ENCODE data around the gene CDH2.

The CDH2 gene

DNA sequence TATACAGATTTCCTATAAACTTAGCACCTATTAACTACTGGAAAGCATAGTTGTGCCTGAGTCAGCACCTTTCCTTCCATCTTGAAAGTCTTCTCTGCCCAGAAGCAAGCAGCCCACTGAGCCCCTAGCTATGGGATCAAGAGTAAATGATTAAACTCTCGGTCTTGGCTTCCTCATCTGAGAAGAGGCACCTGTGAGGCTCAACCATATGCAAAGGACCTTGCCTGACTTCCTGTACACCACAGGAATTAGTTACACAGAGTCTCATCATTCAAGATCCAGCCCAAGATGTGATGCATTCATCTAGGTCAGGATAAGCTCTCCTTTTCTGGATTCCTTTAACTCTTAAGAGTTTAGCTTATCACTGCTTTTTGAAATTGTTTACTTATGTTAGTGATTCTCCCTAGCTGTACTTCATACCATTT, 96.0 kb downstream of the CDH2 start:
- no peak for DNase-seq

DNA sequence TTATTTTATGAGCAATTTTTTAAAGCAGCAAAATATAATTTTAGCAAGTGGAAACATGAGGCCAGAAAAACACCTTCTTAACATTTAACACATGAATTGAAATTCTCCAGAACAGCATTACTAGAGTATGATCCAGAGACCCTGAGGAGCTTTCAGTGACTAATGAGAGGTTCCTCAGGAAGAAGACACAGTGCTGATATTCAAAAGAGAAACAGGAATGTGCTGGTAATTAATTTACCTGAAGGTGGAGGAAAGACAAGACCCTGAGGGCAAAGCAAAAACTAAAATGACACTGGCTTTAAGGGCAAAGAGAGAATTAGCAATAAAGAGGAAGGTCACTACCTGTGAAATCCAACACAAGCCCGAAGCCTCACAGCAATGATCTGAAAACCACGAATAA, 97.0 kb downstream of the CDH2 start:
- DNase-seq: no peak

DNA sequence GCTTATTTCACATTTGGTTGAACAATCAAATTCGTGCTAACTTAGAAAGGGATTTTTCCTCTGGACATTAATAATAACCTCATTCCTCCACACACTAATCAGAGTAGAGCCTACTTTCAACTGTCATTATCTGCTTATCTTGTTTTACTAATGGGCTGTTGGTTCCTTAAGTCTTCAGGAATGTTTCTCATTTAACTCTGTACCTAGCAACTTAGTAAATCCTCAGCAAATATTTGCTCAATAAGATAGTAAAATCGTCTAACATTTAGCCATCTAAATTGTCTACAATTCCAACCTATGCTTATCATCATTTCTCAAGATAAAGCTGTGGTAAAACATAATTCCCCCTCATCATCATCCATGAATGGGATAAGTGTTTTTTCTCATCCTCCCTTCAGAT, 98.1 kb downstream of the CDH2 start:
- no peak for DNase-seq

DNA sequence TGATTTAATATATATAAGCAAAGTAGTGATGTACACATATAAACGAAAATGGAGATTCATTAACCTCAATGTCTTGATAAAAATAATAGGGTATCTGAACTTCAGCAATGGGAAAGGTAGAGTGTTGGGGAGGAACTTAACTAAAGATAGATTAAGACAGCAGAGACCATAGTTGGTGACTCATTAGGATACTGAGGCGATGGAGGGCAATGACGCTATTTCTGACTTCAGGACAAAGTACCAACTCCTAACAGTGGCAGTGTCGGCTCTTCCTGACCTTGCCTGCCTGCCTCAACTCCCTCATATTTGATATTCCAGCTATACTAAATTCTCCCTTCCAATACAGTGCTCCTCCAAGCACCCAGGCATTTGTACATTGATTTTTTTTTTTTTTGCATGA, 98.6 kb downstream of the CDH2 start:
- DNase-seq: no peak

DNA sequence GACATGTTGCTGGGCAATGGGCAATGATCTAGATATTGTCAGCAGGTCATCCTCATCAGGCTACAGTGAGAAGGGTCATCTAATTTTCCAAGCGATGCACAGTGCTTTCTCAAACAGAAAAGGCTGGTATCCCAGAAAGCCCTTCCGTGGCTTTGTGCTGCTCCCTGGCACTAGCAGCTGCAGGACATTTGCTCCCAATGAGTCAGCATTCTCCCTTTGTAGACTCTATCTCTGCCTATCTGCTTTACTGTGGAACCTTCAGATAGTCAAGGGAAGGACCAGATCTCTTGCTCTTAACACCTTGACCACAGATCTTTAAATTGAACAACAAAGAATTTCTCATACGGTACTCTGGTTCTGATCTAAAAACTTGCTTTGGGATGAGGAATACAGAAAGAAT, 101.4 kb downstream of the CDH2 start:
- no peak for DNase-seq

DNA sequence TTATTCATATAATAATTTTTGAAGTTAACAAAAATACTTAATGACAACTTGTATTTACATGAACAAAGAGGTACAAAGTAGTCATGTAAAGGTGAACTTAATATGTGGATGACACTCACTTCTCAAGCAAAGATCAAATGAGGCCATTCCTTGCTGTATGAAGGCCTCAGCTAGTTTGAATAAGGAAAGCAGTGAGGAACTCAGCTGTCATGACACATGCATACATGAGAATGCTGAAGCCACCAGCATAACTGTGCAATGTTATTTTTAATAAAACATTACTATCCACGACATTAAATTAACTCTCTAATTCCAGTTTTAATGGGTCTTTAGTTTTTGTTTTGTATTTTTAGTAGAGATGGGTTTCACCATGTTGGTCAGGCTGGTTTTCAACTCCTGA, 102.9 kb downstream of the CDH2 start:
- DNase-seq: no peak

DNA sequence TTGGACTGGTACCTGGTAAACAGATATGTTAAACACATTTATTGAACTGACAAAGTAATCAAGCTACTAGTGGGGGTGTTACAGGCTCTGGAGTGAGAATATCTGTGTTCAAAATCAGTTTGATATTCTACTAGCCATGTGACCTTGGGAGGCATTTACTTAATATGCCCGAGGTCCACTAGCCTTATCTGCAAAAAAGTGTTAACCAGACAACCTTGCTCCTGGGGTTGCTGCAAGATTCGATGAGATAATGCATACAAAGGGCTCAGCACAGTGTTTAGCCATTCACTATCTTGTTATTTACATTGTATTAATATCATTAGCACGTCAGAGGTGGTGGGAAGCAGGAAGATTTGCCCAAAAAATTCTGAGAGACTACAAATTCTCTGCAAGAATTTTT, 103.3 kb downstream of the CDH2 start:
- no peak for DNase-seq

DNA sequence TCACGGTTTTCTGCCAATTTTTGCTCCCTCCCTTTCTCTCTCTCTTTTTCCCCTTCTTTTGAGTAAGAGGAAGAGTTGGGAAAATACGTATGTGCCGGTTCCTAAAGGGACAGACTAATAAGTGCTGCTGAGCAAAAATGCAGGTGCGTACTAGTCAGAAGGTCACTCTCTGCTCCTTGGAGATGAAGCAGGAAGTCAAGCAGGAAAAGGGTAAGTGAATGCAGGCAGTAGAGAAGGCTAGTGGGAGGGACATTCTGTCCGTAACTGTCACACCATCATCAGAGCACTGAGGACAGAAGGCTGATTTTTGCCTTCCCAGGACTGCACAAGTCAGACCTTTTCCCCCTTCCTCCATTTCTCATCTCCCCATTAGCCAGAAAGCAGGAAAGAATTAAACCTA, 105.7 kb downstream of the CDH2 start:
- DNase-seq: no peak

DNA sequence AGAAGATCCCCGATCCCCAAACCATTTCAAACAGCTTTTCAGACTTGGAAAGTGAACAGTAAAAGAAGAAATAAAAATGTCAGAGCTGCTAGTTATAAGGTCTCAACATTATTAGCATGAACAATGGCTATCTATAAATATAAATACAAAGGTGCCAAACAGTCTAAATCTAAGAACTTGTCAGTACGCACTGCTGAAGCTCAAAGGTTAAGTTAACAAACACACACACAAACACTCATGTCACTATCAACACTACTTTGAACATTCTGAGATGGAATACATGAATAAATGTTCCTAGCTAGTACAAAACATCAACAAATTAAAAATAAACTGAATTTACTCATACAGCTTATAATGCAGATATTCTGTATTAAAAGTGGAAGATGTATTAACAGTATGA, 108.7 kb downstream of the CDH2 start:
- no peak for DNase-seq

DNA sequence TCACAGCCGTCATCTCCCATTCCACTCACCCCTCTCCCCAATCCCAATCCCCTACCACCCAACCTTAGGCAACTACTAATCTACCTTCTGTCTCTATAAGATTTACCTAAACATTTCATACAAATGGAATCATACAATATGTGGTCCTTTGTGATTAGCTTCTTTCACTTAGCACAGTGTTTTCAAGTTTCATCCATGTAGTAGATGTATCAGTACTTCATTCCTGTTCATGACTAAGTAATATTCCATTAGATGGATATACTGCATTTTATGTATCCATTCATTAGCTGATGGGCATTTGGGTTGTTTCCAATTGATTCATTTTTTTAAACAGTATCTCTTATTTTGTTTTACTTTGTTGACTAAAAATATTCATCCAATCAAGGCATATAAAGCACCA, 109.6 kb downstream of the CDH2 start:
- no peak for DNase-seq

DNA sequence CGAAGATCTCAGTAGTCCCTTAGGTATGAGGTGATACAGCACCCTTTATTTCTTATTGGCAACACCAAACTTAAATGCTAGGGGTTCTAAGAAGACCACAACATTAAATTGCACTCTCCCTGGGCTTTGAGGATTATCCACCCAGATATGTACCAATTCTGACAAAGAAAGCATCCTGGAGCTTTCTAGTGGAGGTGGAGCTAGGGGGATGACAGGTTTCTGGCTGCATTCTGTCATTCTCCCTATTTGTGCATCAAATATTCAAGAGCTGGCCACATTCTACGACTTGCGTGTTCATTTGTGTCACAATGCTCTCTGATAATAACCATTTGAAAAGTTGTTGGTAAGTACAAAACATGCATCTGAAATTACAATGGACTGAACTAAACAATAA, 111.1 kb downstream of the CDH2 start:
- no peak for DNase-seq

DNA sequence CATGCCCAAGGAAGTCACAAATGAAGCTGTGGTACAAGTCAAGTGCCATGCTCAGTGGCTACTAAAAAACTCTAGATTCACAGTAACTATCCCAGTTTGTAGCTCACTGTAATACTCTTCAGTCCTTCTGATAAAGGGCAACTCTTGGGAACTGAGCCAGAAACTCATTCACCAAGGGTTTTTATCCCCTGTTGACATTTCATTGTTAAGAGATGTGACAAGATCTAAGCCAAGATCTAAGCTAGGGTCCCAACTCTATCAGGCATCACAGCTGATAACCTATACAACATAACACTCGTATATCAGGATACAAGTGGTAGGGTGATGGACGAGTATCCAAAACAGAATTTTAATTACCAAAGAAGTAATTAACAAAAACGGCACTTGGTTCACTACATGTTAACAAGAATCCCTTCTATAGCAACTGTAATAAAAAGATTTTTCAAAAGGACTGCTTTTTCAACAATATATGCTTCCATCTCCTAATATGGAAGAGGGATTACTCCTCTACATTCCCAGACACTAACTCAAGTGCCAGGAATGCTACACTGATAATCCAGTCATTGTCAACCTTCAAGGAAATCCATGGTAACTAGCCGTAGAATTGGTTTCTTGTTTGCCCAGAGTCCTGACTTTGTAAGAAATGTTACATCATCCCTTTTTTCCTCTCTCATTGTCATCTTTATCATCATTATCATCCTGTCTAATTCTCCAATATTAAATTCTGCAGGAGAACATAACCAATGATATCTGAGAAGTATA, 111.7 kb downstream of the CDH2 start:
- DNase-seq: no peak

DNA sequence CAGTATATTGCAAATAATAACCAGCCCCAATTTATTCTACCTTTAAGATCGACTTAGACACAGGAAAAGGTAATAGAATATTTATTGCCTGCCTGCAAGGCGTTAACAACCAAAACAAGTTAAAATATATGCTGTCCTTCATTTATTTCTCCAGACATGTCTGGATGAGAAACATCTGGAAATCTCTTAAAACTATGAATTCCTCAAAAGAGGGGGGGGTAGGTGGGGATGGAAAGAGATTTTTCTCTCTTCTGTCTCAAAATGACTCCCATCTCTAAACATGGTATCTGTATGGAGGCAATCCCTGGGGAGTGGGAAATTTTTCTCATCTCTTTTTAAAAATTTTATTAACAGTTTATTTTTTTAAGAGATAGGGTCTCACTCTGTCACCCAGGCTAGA, 113.0 kb downstream of the CDH2 start:
- DNase-seq: no peak

DNA sequence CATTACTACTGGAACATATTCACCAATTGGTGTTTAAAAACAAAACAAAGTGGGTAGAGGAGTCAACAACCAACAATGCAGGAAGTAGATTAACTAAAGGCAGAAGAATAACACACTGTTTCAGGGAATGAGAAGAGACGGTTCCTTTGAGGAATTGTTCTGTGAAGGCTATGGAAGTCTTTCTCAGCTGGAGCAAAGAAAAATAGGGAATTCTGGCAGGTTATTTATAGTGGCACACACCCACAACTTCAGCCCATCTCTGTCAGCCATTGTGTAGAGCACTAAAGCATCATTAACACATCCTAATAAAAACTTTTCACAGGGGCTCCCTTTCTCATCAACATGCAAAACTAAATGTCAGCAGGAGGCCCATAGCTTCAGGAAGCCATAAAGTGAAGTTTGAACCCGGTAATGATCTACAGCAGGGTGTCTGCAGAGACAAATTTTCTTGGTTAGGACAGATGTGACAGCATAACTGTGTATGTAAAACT, 113.6 kb downstream of the CDH2 start:
- no peak for DNase-seq

DNA sequence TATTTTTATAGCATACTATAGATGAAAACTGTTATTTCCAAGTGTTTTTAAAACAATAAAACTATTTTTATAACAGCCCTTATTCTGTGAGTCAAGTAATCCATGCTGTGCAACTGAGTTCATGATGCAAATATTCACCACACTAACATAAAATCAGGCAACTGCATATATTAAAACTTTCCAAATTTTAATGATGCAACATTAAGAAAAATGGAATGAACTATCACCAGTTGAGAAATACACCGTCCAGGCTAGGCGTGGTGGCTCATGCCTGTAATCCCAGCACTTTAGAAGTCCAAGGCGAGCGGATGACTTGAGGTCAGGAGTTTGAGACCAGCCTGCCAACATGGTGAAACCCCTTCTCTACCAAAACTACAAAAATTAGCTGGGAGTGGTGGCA, 114.5 kb downstream of the CDH2 start:
- DNase-seq: no peak

DNA sequence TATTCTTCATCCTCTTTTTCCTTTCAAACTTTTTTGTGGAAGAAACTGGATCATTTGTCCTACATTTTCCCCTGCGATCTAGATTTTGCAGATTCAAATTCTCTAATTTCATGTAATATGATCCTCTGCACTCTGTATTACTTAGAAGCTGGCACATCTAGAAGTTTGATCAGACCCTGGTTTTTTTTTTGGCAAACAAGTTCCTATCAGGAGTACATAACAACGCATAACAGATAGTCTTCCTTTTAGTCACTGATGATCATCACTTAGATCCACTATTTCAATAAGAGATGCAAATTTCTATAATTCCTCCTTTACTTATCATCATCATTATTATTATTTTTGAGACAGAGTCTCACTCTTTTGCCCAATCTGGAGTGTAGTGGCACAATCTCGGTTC, 117.1 kb downstream of the CDH2 start:
- DNase-seq: no peak

DNA sequence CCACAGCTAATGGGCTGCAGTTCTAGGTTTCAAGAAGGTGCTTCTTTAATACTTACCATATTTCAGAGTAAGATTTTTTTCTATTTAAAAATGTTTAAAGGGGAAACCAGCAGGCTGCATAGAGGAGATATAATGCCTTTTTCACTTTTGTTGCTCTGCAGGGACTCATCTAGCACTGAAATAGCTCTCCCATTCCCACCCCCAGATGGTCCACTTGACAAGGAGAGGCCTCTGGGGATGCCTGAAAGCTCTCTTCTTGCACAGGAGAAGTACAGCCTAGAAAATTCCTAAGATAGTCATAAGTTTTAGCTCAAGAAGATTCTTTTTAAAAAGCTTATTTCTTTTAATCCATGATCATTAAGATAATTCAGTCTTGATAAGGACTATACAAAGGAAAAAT, 126.4 kb downstream of the CDH2 start:
- no peak for DNase-seq

DNA sequence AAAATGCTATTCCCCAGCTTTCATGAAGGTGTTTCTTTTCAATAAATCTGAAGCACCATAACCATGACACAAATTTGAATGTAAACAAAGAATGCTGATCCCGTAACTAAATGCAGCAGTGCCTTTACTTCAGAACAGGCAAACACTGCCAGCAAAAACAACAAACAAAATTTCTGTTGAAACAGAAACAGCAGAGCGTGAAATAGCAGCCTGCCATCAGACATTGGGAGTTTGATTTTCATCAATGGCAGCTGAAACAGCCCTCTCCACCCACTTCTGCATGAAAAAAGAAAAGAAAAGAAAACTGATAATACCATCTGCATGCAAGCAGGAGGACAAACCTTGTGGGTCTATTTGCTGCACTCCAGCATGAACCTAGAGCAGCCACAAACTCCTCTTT, 128.3 kb downstream of the CDH2 start:
- DNase-seq: no peak

DNA sequence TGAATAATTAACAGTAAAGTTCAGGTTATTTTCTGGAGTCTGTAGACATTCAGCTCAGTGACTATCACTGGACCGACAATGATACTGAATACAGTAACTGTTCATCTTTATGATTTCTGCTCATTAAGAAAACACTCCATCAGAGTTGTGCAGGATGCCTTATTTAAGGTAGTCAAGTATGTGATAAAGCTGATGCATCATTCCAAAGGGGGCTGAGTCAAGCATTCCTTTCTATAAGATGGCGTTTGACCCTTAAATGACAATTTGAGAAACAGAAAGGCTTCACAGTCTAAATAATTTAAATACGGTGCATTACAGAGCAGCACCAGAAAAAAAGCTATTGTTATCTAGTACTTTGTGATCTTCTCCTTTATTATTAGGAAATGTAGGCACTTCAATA, 131.1 kb downstream of the CDH2 start:
- DNase-seq: no peak

DNA sequence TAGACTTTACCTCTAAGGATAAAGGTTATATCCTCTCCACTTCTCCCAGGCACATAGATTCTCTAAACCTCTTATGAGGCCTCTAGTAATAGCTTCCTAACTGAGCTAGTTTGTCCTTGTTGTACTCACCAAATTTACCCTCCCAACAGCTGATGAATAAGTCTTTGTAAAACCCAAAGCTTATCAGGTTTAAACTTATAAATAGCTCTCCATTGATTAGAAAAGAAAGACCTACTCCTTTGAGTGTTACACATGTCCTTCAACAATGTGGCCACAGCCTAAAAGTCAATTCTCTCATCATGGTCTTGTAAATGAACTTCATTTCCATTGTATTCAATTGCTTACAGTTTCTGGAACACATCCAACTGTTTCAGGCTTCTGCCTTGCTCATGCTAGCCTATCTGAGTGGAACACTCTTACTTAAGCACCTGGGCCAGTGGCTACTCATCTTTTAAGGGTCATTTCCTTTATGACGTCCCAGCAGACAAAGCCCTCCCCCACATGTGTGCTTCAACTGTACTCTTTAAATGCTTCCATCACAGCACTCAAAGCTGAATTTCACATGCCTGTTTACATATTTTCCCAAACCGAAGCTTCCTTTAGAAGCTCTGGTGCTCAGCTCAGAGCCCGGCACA, 131.6 kb downstream of the CDH2 start:
- DNase-seq: no peak

DNA sequence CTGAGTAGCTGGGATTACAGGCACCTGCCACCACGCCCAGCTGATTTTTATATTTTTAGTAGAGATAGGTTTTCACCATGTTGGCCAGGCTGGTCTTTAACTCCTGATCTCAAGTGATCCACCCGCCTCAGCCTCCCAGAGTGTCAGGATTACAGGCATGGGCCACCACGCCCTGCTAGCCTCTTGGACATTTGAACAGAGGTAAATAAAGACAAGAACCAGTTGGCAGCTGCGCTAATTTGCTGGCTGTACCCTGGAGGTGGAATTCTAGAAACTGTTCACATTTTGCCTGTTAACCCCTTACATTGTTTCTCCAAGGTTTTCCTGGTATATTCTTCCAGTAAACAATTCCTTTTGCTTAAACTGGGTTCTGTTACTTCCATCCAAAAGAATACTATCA, 132.9 kb downstream of the CDH2 start:
- DNase-seq: no peak

DNA sequence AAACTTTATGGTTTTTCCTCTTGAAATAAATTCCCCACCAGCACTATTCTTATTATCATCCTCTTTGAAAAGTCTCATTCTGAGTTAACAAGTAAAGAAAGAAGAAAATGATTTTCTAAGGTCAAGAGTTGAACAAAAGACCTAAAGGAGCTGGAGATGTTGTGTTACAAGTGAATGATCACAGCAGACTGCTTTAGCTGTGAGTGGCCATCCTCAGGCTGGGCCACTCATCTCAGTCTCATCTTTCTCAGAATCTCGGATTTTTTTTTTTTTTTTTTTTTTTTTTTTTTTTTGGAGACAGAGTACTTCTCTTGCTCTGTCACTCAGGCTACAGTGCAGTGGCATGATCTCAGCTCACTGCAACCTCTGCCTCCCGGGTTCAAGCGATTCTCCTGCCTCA, 133.3 kb downstream of the CDH2 start:
- DNase-seq: no peak

DNA sequence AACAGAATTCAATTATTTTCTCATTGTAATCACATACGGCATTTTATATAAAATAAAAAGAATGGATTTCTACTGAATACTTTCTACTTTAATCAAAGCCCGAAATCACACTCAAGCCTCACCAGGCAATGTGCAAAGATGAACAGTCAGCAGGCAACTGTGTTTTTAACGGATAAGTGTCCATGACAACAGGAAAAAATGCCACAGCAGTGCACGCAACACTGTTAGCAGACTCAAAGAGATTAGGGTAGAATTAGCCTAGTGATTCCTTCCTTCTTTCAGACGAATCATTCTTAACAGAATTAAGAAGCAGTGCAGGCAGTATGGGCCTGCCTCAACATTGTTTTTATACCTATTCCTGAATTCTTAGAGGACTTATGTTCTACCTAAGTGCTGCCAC, 135.6 kb downstream of the CDH2 start:
- DNase-seq: no peak

DNA sequence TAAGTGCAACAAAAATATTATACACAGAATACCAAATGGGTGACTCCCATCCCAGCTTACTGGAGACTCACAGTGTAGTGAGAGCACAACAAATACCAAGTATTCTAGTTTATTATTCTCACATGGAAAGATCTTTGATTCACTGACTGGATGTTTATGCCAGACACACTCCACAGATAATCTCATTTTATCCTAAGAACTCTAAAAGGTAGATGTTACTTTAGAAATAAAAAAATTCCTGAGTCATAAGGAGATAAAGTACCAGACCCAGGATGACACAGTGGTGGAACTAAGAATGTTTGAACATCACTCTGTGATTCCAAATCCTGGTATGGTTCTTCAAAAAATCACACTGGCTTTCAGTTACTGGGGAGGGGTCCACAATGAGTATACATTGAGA, 136.2 kb downstream of the CDH2 start:
- DNase-seq: no peak

DNA sequence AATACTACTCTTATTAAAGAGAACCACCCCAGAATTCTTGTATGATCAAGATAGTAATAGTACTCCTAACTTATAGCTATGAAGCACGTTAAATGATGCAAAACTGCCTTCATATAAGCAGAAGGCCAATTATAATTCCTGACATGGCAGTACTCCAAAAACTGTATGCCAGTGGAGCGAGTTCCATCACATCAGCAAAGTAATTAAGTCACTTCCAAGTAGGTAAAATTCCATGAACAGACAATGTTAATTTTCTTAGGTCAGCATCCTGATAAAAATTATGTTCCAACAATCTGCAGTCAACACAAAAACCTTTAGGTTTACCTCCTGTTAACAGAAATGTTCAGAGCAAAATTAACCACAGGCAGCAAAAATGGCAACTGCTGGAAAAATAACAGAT, 136.7 kb downstream of the CDH2 start:
- no peak for DNase-seq
